HG03354 (cell line): Measurements from ENCODE around the gene ADAMTS5.

Experiments used
- ATAC-seq: cut with Tn5 transposase; IDR thresholded peaks from one replicate; pipeline ENCODE4 v1.9.1; 2021; ENCODE audit warnings: mild to moderate bottlenecking; ENCODE audit not compliant: unreplicated experiment, poor library complexity, severe bottlenecking

ADAMTS5 gene

GRCh38 chr21:26967062-26967913 is at the start of gene ADAMTS5:
Gene ADAMTS5, minus strand, starts transcription at chr21:26967088. Its CDS starts 697 bp downstream, at chr21:26966391.
- no peak for ATAC-seq

DNA sequence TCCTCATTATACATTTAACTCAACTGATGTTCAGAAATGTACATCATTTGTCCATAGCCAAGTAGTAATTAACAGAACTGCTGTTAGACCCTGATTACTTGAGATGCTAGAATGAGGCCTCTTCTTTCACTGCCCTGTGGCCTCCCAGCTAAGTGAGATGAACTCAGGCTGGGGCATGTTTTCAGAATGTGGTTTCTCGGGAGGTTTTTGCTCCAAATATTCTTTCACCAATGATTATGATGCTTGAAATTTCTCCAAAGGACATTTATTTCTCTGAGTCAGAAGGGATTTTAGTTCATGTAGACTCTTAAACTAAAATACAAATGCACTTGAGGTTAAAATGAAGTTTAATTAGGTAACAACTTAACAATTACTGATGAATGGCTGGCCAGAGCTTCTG is 34.6 kb upstream of the ADAMTS5 start:
- no peak for ATAC-seq

DNA sequence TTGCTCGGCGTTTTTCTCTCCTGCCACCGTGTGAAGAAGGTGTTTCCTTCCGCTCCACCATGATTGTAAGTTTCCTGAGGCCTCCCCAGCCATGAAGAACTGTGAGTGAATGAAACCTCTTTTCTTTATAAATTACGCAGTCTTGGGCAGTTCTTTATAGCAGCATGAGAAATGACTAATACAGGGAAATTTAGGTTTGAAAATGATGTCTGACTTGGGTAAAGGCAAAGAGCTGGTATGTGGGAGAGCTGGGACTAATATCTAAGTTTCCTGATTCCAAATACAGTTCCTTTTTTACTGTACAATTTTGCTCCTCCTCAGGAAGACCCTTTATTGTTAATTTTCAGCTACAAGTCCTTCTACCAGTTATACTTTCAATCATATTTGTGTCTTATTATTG is 16.7 kb upstream of the ADAMTS5 start:
- ATAC-seq = no peak

- ATAC-seq = no peak
Observed at GRCh38 chr21:26982767-26983166, 15.9 kb upstream of the ADAMTS5 start.

DNA sequence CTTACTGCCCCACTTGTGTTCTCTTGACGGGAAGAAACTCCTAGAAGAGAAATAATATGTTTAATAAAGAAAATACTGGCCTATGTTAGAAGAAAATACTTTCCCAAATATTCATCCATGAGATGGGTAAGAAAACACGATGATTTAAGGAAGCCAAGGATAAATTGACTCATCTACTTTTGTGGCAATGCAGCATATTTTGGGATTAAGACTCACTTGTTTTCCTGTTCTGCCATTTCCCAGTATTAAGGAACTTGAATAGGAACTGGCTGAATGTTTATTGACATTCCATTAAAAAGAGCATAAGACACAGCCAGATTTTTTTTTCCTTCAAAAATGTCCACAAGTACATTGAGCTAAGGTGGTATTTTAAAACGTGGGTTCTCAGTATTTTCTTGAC is 10.9 kb upstream of the ADAMTS5 start:
- no peak for ATAC-seq

GRCh38 chr21:26973226-26973625 is 6.3 kb upstream of the ADAMTS5 start:
- ATAC-seq = no peak

- ATAC-seq = no peak
Observed at GRCh38 chr21:26972192-26972591, 5.3 kb upstream of the ADAMTS5 start.

DNA sequence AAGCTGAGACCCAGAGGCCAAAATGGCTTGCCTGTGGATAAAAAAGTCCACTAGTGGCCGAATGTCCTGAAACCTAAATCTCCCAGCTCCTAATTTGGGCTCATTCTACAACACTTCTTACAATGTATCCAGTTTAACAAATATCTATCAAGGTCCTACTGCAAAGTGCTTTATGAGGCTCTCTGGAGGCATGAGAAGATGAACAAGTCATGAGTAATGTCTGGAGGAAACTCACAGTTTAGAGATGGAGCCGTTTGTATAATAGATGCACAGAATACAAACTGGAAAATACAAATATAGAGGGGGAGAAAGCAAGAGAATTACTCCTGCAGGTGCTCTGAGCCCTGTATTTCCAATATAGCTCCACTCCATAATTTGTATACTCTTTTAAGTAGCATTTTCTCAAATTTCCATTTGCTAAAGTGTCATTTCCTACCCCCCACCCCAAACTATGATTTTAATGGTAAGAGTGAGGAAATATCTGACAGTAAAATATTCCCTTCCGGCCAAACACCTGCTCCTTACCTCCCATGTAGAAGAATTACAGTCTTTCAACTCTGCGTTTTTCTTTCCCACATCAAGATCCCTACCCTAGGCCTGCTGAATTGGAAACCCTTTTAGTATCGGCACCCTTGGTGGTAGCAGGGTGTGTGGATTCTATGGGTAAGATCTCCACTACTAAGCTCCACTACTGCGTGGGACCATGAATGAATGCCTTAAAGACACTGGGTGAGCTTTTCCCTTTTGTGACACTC is 3.3 kb upstream of the ADAMTS5 start:
- no peak for ATAC-seq

DNA sequence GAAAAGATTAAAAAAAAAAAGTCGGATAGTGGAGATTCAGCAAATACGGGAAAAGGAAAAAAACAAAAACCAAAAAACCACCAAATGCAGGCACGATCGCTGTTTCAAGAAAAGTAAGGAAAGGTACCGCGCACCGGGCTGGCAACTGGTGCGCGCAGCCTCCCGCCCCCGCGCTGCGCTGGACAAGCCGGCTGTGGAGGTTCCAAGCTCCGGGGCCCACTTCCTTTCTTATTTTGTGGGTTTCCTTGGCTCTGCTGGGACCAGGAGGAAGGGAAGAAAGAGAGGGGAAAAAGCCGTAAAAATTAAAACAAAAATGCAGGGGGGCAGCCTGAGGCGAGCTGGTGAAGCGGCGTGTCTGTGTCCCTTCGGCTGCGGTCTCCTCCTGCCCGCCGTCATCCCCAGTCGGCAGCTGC is 233 bp downstream of the ADAMTS5 start:
- no peak for ATAC-seq

DNA sequence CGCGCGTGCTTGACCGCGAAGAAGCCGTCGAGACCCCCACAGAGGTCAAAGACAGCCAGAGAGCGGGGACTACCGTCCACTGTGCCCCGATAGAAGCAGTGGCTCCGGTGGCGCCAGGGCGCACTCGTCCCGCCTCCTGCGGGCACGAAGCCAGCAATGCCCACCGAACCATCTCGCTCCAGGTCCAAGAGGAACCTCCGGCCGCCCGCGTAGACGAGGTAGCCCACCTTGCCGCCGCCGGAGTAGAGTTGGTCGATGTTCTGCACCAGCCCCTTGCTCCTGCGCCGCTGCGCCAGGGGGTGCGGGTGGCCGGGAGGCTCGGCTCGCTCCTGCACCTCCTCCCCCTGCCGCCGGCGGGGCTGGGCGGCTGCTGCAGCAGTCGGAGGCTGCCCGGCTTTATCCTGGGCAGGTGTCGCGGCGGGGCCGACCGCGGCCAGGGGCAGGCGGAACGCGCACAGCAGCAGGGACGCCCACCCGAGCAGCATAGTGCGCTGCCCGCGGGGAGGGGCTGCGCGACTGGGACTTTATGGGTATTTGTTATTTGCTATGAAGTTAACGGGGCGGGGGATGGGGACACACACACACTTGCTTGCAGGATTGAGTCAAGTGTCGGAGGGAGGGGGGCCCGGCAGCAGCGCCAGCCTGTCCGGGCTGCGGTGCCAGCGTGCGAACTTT is 844 bp downstream of the ADAMTS5 start:
- no peak for ATAC-seq

DNA sequence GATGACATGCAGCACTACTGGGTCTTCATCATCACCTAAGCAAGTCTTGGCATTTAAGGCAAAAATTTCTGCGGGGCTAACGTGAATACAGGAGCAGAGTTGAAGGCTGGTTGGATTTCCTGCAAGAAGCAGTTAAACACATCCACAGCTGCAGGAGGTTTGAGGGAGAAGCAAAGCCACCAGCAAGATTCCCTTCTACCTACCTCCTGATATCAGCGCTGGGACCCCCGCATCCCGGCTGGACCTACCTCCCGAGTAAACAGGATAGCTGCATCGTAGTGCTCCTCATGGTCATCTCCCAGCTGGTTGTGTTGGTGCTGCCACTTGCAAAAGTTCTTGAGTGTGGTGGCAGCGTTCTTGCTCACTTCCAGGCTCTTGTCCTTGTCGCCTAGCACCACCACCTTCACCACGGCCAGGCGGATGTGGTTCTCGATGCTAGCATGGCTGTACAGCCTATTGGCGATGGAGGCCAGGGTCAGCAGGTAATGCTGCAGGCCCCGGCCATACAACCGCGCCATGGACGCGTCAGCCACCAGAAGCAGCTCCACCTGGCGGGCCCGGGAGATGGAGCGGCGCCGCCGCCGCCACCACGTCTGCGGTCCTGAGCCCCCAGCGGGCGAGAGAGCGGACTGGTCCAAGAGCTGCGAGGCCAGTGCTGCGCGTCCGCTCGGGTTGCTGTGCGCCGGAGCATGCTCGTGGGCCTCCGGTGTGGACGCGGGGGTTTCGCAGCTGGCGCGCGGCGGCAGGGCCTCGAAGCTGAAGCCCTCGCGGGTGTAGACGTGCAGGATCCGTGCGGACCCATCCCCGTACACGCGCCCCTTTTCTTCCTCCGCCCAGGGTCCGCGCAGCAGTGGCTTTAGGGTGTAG is 1.6 kb downstream of the ADAMTS5 start:
- ATAC-seq = no peak

DNA sequence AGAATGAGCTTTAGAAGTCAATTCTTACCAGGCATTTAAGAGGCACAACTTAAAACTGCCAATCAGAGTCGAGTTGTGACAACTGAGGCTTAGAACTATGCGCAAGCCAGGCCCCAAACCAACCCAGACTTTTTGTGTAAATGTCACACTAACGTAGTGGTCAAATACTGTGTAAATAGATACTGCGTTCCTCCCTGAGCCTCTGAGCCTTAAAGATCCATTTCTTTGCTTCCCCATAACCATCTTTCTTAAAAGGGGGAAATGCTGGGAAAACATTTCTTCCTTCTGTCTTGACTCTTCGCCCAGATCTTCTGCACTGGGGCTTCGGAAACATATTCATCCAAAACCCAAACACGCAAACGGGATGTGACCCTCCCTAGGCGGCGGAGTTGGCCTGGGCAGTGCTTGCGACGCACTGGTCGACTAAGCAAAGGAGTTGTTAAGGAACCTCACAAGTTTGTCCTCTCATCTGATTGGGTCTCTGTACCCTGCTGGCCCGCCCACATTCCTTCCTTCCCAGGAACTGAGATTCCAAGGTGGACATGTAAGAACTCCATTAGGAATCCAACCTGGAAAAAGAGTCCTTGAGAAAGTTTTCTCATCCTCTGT is 2.6 kb downstream of the ADAMTS5 start:
- ATAC-seq = no peak

DNA sequence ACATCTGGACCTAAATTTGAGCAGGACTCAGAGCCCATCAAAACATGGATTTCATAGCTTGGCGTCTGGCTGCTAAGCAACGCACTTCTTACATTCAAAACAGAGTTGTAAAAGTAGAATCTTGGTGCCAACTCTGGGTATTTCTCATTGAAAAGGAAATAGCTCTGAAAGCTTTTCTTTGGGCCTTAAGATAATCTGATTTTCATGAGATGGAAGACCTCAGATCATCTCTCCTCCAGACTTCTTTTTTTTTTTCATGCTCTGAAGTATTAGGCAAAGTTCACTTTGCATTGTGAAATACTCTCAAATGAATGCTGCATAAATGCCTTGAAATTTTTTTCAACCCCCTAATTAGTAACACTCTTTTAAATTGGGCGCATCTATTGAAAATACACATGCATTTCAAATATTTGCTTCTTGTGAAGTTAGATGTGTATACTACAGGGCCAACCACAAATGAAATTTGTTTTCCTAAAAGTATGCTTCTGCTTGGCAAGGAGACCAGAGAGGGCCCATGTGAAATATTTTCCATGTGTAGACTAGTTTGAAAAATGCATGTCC is 4.2 kb downstream of the ADAMTS5 start:
- ATAC-seq = no peak

- ATAC-seq = no peak
Observed at GRCh38 chr21:26961698-26962097, 5.2 kb downstream of the ADAMTS5 start.

GRCh38 chr21:26958788-26959187 is 8.1 kb downstream of the ADAMTS5 start:
- no peak for ATAC-seq

- no peak for ATAC-seq
Observed at GRCh38 chr21:26956813-26957212, 10.1 kb downstream of the ADAMTS5 start.

- no peak for ATAC-seq
Observed at GRCh38 chr21:26956216-26956615, 10.7 kb downstream of the ADAMTS5 start.

GRCh38 chr21:26954662-26955121 is 12.2 kb downstream of the ADAMTS5 start:
- ATAC-seq = no peak
